Measurements from ENCODE around the gene ALG6.
"Not testable (repeated sequence)": the region's sequence is repeated elsewhere in the genome, so short reads cannot be mapped to it uniquely, and the experiment has no call there.

Gene ALG6

DNA sequence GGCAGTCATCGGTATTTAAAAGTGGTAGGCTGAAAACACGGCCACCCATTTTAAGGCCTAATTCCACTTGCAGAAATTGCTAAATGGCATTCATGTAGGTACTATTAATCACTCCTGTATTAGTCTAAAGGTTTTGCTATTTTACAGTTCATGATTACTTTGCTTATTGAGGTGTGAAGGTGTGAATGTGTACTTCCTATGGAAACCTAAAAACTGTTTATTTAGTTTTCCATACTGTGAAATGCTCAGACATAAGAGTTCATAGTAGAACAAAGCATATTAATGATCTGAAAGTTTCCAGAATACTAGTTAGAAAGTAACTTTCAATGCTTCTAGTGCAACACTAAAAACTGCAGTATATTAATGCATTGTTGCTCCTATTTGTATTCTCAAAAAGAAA lies 85.8 kb downstream of the ALG6 start:
- no peak for DNase-seq (ENCODE audit: low read depth in 2 of 2)
- TF ChIP-seq, protein P1, sequence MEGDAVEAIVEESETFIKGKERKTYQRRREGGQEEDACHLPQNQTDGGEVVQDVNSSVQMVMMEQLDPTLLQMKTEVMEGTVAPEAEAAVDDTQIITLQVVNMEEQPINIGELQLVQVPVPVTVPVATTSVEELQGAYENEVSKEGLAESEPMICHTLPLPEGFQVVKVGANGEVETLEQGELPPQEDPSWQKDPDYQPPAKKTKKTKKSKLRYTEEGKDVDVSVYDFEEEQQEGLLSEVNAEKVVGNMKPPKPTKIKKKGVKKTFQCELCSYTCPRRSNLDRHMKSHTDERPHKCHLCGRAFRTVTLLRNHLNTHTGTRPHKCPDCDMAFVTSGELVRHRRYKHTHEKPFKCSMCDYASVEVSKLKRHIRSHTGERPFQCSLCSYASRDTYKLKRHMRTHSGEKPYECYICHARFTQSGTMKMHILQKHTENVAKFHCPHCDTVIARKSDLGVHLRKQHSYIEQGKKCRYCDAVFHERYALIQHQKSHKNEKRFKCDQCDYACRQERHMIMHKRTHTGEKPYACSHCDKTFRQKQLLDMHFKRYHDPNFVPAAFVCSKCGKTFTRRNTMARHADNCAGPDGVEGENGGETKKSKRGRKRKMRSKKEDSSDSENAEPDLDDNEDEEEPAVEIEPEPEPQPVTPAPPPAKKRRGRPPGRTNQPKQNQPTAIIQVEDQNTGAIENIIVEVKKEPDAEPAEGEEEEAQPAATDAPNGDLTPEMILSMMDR (IDR thresholded peaks at IDR 0.05; ENCODE audit: low read depth, low read length): no peak
- no peak overlapping the region for H3K4me3 ChIP-seq (replicated peaks in 1 of 2; ENCODE audit: low read depth in 2 of 2, low read length in 2 of 2)

GRCh38 chr1:63454269-63454668 lies 86.8 kb downstream of the ALG6 start:
- TF ChIP-seq, protein P1 (IDR thresholded peaks at IDR 0.05; ENCODE audit: low read depth, low read length): peak; percentile 20
- H3K4me3 ChIP-seq (replicated peaks in 1 of 2; ENCODE audit: low read depth in 2 of 2, low read length in 2 of 2): no peak overlapping the region
- peak; percentile 41 to 42 for DNase-seq (ENCODE audit: low read depth in 2 of 2)

- DNase-seq (ENCODE audit: low read depth in 2 of 2): no peak
- TF ChIP-seq, protein P1 (IDR thresholded peaks at IDR 0.05; ENCODE audit: low read depth, low read length): no peak
- no peak overlapping the region for H3K4me3 ChIP-seq (replicated peaks in 1 of 2; ENCODE audit: low read depth in 2 of 2, low read length in 2 of 2)
These were observed 91.3 kb downstream of the ALG6 start for GRCh38 chr1:63458750-63459149.

GRCh38 chr1:63461661-63462230 lies 94.3 kb downstream of the ALG6 start:
- H3K4me3 ChIP-seq (replicated peaks in 1 of 2; ENCODE audit: low read depth in 2 of 2, low read length in 2 of 2): no peak overlapping the region
- TF ChIP-seq, protein P1 (IDR thresholded peaks at IDR 0.05; ENCODE audit: low read depth, low read length): no peak
- DNase-seq (ENCODE audit: low read depth in 2 of 2): no peak

DNA sequence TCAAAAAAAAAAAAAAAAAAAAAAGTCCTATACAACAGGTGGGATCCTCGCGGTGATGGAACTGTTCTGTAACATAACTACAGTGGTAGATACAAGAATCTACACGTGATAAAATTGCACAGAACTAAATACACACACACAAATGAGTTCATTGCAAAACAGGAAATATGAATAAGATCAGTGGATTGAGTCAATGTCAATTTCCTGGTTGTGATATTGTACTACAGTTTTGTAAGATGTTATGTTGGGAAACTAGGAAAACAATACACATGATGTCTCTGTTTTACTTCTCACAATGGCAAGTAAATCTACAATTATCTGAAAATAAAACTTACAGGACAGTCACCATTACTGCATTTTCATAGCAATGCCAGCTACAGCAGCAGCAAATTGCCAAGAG lies 95.8 kb downstream of the ALG6 start:
- TF ChIP-seq, protein P1 (IDR thresholded peaks at IDR 0.05; ENCODE audit: low read depth, low read length): no peak
- DNase-seq (ENCODE audit: low read depth in 2 of 2): peak; percentile 87 to 93
- no peak overlapping the region for H3K4me3 ChIP-seq (replicated peaks in 1 of 2; ENCODE audit: low read depth in 2 of 2, low read length in 2 of 2)

- H3K4me3 ChIP-seq (replicated peaks in 1 of 2; ENCODE audit: low read depth in 2 of 2, low read length in 2 of 2): no peak overlapping the region
- TF ChIP-seq, protein P1 (IDR thresholded peaks at IDR 0.05; ENCODE audit: low read depth, low read length): no peak
- DNase-seq (ENCODE audit: low read depth in 2 of 2): no peak
These were observed 98.8 kb downstream of the ALG6 start for GRCh38 chr1:63466181-63466580.

DNA sequence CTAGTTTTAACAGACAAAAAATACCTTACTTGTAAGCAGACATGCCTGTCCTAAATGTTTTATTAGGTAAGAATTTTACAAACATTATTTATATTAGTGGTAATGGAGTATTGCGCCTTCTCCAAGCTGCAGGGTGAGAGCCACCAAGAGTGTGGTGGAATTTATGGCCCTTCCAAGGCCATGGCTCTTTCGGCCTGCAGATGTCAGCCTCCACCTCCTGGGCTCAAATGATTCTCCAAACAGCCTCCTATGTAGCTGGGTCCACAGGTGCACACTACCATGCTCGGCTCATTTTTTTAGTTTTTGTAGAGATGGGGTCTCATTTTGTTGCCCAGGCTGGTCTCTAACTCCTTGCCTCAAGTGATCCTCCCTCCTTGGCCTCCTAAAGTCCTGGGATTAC lies 99.3 kb downstream of the ALG6 start:
- DNase-seq (ENCODE audit: low read depth in 2 of 2): no peak
- TF ChIP-seq, protein P1 (IDR thresholded peaks at IDR 0.05; ENCODE audit: low read depth, low read length): no peak
- no peak overlapping the region for H3K4me3 ChIP-seq (replicated peaks in 1 of 2; ENCODE audit: low read depth in 2 of 2, low read length in 2 of 2)

GRCh38 chr1:63468683-63469082 lies 101.3 kb downstream of the ALG6 start:
- not testable (repeated sequence) for H3K4me3 ChIP-seq (replicated peaks in 1 of 2; ENCODE audit: low read depth in 2 of 2, low read length in 2 of 2)

More at GRCh38 chr1:63468683-63469082, 101.3 kb downstream of the ALG6 start:
- not testable (repeated sequence) for DNase-seq (ENCODE audit: low read depth in 2 of 2)

All from cardiac fibroblast (primary cell).